Suppressor macrophage (primary cell): ENCODE results near the gene UBE2Q1.

ENCODE experiments used
- DNase-seq, 4 experiments: peaks; one replicate each; pipeline ENCODE4 v3.0.0-alpha.2; 2020 to 2022
- total RNA-seq, 17 experiments: gene quantifications; one replicate each; lab custom pipeline; 2026; ENCODE audit warnings: mixed read lengths in 6 of 17, inconsistent platforms in 3 of 17; lab: John Stamatoyannopoulos, UW

Gene UBE2Q1
- total RNA-seq = 43.3 to 80.2 (median 61.1) reads per million in 17 experiments

DNA sequence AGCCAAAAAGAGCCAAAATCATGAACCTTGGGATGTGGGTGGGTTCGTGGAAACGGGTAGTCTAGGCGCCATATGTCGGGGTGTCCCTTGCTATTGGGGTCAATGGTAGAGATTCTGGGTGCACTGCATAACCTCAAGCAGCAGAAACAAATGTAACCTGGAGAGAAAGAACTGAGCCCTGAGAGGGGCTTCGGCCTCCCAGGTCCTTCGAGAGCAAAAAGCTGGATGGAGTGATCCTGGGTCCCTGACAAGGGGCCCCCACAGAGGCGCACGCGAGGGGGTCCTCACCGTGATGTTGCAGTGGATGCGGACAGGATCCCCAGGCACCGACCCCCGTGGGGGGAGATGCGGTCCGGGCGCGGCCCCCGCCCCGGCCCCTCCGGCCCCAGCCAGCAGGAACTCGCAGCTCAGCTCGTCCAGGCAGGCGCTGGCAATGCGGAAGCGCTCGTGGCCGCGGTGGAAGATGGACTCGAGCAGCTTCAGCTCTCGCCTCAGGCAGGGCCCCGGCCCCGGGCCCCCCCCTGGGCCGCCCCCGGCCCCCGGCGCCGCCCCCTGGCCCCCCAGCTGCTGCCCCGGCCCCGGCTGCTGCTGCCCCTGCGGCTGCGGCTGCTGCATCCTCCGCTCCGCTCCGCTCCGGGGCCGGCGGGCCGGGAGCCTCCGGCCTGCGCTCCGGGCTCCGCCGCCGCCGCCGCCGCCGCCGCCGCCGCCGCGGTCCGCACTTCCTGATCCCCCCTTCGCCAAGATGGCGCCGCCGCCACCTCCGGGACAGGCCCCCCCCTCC lies at the start of gene UBE2Q1:
TSS of gene UBE2Q1 (minus strand) at position 724 of the 781 bp plus-strand sequence. CDS start at position 615, 109 bp downstream.
- DNase-seq = peak; percentile 66 to 82 (median 72)

DNA sequence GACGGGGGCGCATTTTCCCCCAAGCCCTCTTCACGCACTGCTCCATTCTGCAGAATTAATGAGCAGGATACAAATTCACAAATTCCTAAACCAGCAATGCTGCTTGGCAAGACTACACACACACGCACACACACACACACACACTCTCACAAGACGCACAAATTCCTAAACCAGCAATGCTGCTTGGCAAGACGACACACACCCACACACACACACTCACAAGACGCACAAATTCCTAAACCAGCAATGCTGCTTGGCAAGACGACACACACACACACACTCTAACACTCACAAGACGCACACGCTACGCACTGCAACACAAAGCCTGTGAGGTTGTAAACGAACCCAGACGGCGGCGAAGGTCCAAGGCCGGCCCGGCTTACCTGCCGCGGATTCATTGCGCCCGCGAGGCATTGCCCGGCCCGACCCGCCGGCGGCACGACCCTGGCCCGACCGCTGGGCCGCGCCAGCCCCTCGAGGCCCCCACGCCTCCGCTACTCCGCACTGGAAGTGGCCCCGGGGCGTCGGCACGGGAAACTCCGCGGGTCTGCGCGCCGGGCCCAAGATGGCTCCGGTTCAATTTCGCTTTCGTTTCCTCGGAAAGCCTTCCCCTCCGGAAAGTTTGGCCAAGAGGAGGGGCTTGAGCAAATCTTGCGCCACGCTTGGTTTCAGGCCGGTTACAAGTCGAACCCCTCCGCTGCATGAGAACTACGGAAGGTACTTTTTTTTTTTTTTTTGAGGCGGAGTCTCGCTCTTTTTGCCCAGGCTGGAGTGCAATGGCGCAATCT lies 49.3 kb upstream of the UBE2Q1 start, which contains the start of gene ADAR:
TSS of gene ADAR (minus strand) at position 578 of the 788 bp plus-strand sequence. CDS start at position 398, 180 bp downstream.
- peak; percentile 94 to 98 (median 97) for DNase-seq

DNA sequence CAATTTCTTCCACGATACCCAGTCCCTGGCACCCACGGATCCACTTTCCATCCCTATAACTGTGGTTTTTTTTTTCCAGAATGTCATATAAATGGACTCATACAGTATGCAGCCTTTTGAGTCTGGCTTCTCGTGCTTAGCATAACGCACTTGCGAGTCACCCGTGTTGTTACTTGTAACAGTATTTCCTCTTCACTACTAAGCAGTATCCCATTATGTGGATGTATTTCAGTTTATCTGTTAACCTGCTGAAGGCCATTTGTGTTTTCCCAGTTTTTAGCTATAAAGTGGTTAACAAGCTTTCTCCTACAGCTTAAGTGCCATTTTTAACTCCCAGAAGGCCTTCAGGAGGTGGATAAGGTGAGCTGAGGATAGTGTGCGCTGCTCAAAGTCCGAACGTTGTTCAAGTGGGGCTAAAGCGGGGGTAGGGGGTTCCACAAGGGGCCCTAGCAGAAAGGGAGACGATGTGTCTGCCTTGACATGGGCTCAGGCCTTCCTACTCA lies 48.7 kb upstream of the UBE2Q1 start:
- peak; percentile 23 to 52 (median 40) for DNase-seq

DNA sequence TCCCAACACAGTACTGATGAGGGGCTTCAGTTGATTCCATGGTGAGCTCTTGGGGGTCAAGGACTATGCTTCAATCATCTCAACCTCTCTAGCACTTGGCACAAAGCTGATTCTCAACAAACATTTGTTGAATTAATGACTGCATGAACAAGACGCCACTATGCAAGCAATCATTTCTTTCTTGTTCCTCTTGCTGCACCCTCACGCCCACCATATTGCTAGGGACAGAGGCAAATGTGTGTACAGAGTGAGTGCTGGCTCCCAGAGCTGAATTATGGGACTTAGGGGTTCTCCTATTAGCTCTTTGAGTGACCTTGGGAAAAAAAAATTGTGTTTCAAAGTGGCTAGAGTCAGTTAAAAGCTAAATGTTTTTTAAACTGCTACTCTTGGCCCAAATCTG lies 47.1 kb upstream of the UBE2Q1 start:
- peak; percentile 48 to 68 (median 65) for DNase-seq

DNA sequence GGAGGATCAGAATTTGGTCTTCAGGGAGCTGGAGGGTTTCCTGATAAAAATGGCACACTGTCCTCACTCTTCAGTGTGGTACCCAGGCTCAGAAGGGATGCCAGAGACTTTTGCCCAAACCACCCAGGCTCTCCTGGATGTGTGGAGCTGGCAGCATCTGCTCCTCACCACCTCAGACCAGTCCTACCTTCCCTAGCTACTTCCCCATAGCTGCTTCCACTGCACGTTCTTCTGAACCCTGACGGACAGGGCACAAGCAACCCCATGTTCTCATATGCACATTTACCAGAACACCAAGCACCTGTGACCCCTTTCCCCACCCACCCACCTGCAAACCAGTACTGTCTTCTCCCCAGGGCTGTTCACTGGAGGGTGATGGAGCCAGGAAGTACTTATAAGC lies 44.9 kb upstream of the UBE2Q1 start:
- DNase-seq = no peak

DNA sequence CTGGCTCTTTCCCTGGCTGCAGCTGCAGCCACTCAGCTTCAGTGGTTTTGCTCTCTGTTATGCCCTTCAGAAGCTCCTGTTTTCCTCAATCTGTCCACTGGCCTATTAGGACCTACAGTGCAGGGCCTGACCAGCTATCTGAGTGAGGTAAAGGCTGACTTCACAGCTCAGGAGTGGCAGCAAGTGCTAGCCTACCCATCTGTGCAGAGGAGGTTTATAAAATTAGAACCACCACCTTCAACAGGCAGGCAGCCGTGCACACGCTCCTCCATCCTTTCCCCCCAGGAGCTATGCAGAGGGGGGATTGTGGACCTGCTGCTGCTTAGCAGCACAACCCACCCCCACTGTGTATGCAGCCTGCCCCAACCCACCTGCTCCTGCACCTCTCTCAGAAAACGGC lies 41.2 kb upstream of the UBE2Q1 start:
- no peak for DNase-seq

DNA sequence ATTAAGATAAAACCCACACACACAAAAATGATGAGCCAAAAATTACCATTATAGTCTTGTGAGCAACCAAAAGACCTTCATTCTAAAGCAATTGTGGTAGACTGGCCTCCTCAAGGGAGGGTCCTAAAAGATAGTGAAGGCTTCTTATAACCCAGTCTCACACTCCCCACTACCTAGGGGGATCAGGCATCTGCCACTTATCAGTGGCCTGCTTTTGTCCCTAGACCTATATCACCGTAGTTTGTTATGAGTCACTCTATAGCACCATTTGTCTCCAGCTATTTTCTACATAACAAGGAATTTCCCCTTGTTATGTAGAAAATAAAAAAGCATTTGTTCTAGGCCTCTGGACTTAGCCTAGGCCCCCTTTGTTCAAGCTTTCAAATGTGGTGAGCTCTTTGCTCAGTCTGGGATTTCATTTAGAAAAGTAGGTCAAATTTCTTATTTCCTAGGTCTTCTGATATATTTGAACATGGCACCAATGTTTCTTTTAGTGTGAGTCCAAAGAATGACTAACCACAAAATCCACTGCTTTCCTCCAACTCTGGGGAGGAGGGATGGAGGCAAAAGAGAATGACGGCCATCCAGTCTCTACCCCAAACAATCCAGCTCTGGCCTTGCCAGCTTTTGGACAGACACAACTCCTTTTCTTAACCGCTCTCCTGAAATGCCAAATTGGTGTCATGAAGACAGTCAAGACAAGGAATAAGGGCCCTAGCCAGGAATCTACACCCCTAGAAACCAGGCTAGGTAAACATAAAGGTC lies 40.6 kb upstream of the UBE2Q1 start:
- DNase-seq = no peak

DNA sequence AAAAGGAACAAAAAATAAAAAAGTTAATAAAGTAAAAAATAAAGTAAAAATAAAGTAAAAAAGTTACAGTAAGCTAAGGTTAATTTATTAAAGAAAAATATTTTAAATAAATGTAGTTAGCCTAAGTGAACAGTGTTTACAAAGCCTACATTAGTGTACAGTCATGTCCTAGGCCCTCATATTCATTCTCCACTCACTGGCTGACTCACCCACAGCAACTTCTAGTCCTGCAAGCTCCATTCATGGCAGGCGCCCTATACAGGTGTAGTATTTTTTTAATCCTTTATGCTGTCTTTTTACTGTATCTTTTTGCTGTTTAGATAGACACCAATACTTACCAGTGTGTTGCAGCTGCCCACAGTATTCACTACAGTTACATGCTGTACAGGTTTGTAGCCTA lies 37.2 kb upstream of the UBE2Q1 start:
- no peak for DNase-seq

DNA sequence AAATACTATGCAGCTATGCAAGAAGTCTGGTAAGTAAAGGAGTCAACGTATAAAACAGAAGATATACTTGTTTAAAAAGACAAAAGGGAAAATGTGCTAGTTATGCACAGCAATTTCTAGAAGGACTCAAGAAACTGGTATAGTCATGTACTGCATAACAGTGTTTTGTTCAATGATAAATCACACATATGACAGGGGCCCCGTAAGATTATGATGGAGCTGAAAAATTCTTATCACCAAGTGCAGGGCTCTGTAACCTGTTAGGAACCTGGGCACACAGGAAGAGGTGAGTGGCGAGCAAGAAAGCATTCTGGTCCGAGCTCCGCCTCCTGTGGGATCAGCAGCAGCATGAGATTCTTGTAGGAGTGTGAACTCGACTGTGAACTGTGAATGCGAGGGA lies 36.3 kb upstream of the UBE2Q1 start:
- DNase-seq = no peak

DNA sequence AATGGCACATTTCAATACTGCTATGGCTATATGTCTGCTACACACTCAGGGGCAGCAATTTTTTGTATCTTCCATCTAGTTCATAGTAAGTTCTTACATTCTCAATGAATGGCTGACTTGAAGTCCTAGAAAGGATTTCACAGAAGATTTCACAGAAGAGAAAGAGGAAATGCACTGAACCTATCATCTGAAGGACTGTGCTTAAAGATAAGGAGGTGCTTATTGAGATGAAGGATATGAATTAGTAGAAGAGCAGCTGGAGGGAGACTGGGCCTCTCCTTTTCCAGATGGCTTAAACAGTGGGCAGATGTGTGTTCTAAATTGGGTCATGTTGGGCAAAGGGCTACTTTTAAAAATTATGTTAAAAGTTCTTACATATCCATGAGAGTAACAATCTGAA lies 34.9 kb upstream of the UBE2Q1 start:
- no peak for DNase-seq

DNA sequence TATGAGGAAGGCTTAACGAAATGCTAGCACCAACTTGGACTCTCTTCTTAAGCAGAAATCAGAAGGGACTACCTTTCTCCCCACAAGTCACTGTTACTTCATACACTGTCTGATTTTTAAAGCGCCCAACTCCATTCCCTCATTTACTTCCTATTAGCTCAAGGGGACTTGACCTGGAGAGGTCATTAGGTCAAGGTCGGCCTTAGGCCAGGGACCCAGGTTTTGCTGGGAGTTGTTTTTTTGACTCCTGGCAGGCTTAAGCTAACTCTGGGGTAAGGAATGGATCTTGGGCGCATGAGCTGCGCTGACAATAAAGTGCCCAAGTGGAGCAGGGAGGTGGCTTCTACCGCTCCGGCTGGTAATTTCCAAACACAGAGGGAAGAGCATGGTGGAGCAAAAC lies 32.7 kb upstream of the UBE2Q1 start:
- DNase-seq = no peak

DNA sequence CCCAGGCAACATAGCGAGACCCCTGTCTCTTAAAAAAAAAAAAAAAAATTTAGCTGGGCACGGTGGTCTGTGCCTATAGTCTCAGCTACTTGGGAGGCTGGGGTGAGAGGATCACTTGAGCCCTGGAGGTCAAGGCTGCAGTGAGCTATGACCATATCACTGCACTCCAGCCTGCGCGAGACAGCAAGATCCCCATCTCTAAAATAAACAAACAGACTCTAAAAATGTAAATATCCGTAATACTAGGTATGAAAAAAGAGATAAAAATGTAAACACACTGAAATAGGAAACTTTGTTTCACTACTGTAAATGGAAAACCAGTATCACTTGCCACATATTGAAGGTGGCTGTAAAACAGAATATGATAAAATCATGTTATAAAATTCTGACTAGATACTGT lies 32.3 kb upstream of the UBE2Q1 start:
- DNase-seq = no peak

DNA sequence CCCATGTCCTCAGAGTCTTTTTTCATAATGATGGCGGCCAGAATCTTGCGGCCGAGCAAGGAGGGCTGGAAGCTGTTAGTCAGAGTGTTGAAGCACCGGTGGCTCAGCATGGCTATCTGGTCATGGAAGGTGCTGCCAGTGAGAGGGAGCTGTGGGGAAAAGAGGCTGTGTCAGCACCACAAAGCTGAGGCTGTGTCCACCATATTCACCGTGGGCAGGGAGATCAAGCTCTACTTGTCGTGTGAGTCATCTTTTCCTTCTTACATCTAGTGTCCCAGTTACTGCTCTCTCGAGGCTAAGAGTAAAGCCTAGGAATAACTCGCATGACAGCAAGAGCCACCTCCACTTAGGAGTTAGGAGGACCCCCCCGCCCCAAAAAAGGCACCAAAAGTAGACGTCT lies 31.3 kb upstream of the UBE2Q1 start:
- no peak for DNase-seq

DNA sequence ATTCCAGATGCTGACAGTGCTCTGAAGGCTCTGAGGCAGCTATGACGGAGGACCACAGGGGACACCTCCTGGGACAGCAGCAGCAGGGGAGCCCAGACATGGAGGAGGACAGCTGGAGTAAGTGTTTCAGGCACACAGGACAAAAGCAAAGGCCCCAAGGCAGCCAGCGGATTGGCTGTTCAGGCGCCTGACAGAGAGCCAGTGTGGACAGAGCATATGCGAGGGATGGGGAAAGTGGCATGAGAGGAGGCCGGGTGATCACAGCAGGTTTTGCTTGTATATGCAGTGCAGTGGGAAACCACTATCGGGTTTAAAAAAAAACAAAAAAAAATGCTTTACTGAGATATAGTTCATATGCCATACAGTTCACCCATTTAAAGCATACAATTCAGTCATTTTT lies 28.2 kb upstream of the UBE2Q1 start:
- no peak for DNase-seq

DNA sequence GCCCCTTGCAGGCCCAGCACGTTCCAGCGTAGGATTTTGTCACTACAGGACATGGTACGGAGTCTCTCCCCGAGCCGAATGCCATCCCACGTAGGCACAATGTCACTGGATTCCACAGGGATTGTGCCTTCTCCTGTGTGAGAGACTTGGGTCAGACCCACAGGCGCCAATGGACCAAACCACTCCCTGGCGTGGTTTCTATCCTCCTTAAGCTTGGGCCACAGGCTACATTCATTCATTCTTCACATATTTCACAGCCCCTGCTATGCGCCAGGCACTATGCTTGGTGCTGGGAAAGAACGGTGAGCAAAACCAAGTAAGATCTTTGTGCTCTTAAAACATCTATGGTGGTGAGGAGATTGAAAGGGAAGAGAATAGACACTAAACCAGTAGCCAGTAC lies 27.8 kb upstream of the UBE2Q1 start:
- no peak for DNase-seq

DNA sequence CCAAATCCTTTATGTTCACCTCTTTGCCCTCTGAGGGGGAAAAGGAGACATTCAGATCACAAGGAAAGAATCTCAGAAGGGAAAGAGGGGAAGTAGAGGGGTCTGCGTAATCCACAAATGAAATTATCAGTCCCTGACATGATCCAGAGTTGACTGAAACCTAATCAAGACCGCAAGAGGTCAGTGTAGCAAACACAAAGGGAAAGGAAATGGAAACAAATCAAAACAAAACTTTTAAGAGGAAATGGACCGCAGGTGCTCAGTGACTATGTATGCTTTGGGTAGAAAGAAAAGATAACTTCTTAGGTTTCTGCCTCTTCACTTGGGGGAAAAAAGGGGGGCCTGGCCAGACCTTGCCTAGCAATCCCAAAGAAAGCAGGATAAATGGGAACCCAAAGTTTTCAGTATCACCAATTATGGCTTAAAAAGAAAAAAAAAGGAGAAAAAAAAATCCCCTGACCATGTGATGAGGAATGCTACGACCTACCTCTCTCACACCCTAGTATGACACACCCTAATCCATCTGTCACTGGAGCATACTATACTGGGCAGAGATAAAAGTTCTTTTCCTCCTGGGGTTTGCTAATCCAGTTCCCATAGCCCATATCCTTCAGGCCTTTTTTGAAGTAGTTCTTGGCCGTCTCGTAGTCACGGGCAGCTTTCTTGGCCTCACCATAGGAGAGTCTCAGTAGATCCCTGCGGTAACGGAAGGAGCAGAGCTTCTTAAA lies 26.0 kb upstream of the UBE2Q1 start:
- no peak for DNase-seq

DNA sequence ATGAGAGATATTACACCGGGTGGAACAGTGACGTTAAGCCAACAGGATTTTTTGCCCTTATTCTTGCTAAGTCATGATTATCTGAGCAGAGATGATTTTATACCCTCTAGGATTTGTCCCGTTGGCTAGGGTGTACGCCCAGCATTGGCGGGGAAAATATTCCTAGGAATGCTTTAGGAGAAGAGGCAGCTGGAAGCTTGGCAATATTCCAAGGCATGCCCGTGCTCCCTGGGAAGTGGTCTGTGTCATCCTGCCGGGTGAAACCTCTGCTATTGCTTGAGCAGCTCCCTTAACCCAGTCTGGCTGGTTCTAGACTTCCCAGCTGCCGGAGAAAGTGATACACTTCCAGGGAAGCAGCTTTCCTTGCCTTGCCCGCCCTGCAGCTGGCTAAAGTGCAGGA lies 25.3 kb upstream of the UBE2Q1 start:
- no peak for DNase-seq

DNA sequence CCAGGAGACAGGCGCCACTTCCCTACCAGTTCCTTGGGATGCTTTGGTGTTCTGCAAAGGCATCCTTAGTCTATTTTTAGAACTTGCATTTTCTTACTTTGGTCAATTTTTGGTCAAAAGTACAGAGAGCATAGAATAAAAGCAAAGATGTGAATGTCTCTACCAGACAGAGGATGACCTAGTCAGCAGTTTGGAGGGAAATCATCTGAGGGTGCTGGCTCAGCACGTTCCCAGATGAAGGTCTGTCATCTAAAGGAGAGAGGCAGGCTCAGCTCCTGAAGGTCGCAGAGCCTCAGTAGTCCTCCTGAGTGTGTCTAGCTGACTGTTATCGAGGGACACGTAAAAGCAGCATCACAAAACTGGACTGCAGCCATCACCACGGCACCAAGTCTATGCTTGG lies 24.4 kb upstream of the UBE2Q1 start:
- no peak for DNase-seq

DNA sequence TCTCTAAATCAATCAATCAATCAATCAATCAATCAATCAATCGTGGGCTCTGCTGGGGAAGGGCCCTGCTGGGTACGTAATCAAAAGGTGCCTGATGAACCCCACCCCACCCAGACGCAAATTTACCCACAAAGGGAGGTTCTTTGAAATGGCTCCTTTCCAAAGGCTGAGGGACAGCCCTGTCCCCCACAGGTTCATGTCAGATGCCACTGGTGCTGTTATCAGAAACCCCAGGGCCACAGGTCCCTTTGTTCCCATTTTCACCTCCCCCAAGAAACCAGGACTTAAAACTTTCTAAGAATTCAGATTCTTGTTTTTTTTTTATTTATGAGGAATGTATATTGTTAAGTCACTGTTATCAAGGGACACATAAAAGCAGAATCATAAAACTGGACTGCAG lies 23.3 kb upstream of the UBE2Q1 start:
- DNase-seq = no peak

DNA sequence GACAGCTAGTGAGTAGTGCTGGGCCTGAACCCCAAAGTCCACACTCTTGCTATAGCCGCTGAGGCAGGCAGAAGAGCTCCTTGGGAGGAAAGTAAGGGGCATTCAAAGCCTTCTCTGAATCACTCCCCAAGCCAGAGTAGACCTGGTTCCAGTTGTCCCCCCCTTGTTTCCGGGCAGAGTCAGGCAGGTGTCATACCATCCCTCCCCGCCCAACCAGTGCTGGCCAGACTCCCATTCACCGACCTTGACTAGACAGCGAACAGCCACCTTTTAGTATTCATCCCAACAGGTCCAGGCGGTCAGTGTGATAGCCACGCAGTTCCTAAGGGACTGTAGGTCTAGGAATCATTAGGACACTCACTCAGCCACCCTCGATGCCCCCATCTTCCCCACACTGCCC lies 20.9 kb upstream of the UBE2Q1 start:
- no peak for DNase-seq

DNA sequence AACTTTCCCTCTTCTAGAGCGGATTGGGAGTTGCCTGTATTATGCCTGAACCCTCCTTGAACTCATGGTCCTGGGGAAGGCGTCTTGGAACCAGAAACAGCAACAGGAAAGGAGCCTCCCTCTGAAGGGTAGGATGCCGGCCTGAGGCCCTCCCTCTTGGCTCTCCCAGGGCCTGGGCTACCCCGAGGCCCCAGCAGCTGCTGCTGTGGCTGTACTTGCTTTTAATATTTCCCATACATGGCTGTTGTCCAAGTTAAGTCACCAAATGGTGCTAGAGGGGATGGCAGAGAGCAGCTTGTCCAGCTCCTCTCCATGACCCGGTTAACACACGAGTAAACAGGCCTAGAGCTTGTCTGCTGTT lies 19.6 kb upstream of the UBE2Q1 start:
- DNase-seq = no peak

DNA sequence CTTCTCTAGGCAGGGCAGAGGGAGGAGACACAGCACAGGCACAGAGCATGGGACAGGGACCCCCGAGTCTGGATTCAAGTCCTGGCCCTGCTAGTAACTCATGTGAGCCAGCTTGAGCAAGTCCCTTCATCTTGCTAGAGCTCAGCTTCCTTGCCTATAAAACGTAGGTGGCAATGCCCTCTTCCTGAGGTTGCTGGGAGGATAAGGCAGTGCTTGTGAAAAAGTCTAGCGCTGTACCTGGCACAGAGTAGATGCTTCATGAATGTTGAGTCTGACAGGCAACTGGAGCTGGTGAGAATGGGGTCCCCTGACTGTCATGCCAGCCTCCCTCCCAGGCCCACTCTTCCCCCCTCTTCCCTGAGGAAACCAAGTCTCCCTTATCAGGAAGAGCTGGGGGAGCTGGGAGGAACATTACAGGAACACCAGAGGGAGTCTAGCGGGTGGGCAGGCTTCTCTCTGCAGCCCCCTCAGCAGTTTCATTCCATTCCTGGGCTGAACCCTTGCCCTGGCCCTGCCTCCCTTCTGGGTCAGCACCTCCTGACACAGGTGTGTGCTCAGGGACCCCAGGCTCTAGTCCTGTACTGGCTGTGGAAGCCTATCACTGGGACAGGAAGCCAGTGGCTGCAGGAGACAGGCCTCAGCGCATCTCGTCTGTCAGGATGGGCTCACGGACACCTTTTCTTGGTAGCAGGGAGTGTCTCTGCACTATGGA lies 19.0 kb upstream of the UBE2Q1 start:
- DNase-seq = no peak
